IMR-90 (cell line): ENCODE measurements around the gene SAA1. TPM values are rescaled to one million over a fixed set of nuclear protein-coding genes. Genes with fewer than 3 reads are reported as not detected.

Source experiments
- ATAC-seq: fragments of 200-7000 bp; cut with Tn5 transposase; 2 replicates; pipeline ENCODE4 v1.9.1; 2020; ENCODE audit warnings: low read depth, mild to moderate bottlenecking, moderate library complexity
- BruUV-seq: library from RNA; stranded (reverse); fragments of 400-500 nt; replicated peaks from 2 replicates; lab custom pipeline; 2021; lab: Mats Ljungman, UMichigan
- CTCF ChIA-PET: fragments of 300-600 bp; formaldehyde crosslinking; extraction: SDS; loops from one replicate; lab custom pipeline; 2021; ENCODE audit warnings: antibody characterized with exemption; lab: Yijun Ruan, JAX
- POLR2A ChIA-PET: fragments of 300-600 bp; sonication (Branson Sonifier 250); formaldehyde crosslinking; loops from one replicate; lab custom pipeline; 2022; ENCODE audit warnings: antibody characterized with exemption; ENCODE audit not compliant: unreplicated experiment; lab: Charles Lee
- DNase-seq: peaks from one replicate; pipeline ENCODE4 v3.0.0; 2013
- H2AFZ ChIP-seq: replicated peaks from 2 replicates; pipeline ENCODE3; 2013; ENCODE audit warnings: low read length, mild to moderate bottlenecking; ENCODE audit not compliant: poor library complexity
- H2AK5ac ChIP-seq: 2 replicates; pipeline ENCODE4 v1.6.1; 2013; ENCODE audit warnings: low read depth, low read length, inconsistent platforms
- H2AK9ac ChIP-seq: replicated peaks from 2 replicates; pipeline ENCODE3; 2013; ENCODE audit warnings: mild to moderate bottlenecking, low read depth, low read length, moderate library complexity; ENCODE audit not compliant: poor library complexity
- H2BK120ac ChIP-seq: 2 replicates; pipeline ENCODE4 v1.6.1; 2013; ENCODE audit warnings: low read depth, low read length, inconsistent platforms
- H2BK15ac ChIP-seq: 3 replicates; pipeline ENCODE4 v1.6.1; 2013; ENCODE audit warnings: low read depth, low read length, inconsistent platforms
- H2BK20ac ChIP-seq: 2 replicates; pipeline ENCODE4 v1.6.1; 2013; ENCODE audit warnings: low read depth, mild to moderate bottlenecking, inconsistent platforms, low read length, moderate library complexity
- H2BK5ac ChIP-seq: 2 replicates; pipeline ENCODE4 v1.6.1; 2013; ENCODE audit warnings: mild to moderate bottlenecking, low read depth, low read length, inconsistent platforms; ENCODE audit not compliant: poor library complexity, severe bottlenecking
- H3K14ac ChIP-seq: replicated peaks from 2 replicates; pipeline ENCODE4 v1.6.1; 2013; ENCODE audit warnings: low read depth, low read length, inconsistent platforms
- H3K18ac ChIP-seq: 2 replicates; pipeline ENCODE4 v1.6.1; 2013; ENCODE audit warnings: low read depth, low read length, control low read depth
- H3K23ac ChIP-seq: 2 replicates; pipeline ENCODE4 v1.6.1; 2013; ENCODE audit warnings: low read depth, low read length, inconsistent platforms
- H3K27ac ChIP-seq: 2 replicates; pipeline ENCODE4 v1.5.1; 2013; ENCODE audit warnings: mild to moderate bottlenecking, control low read depth, low read length; ENCODE audit not compliant: insufficient read depth
- H3K27me3 ChIP-seq: 2 replicates; pipeline ENCODE4 v1.6.1; 2013; ENCODE audit warnings: low read length; ENCODE audit not compliant: control insufficient read depth, insufficient read depth
- H3K36me3 ChIP-seq: 2 replicates; pipeline ENCODE4 v1.6.1; 2013; ENCODE audit warnings: low read length, mixed read lengths; ENCODE audit not compliant: control insufficient read depth, insufficient read depth
- H3K4ac ChIP-seq: 2 replicates; pipeline ENCODE4 v1.6.1; 2013; ENCODE audit warnings: low read depth, low read length, inconsistent platforms
- H3K4me1 ChIP-seq: 2 replicates; pipeline ENCODE4 v1.6.1; 2013; ENCODE audit warnings: low read length, mixed read lengths; ENCODE audit not compliant: control insufficient read depth, insufficient read depth
- H3K4me2 ChIP-seq: 2 replicates; pipeline ENCODE4 v1.6.1; 2013; ENCODE audit warnings: low read depth, mild to moderate bottlenecking, control low read depth, low read length, moderate library complexity
- H3K4me3 ChIP-seq: 2 replicates; pipeline ENCODE4 v1.5.1; 2013; ENCODE audit warnings: low read depth, mild to moderate bottlenecking, control low read depth, low read length, moderate library complexity; ENCODE audit not compliant: insufficient read depth
- H3K56ac ChIP-seq: 2 replicates; pipeline ENCODE4 v1.6.1; 2013; ENCODE audit warnings: low read length, inconsistent platforms; ENCODE audit not compliant: insufficient read depth; ENCODE audit errors: extremely low read depth
- H3K79me1 ChIP-seq, 2 experiments: 2 replicates each; pipeline ENCODE4 v1.6.1; 2013; ENCODE audit warnings: low read length in 2 of 2, inconsistent platforms in 1 of 2, low read depth in 1 of 2
- H3K9ac ChIP-seq: 2 replicates; pipeline ENCODE4 v1.6.1; 2013; ENCODE audit warnings: low read depth, low read length, control low read depth
- H3K9me1 ChIP-seq: 2 replicates; pipeline ENCODE4 v1.6.1; 2013; ENCODE audit warnings: low read length, inconsistent platforms; ENCODE audit not compliant: insufficient read depth
- H3K9me3 ChIP-seq: 2 replicates; pipeline ENCODE4 v1.6.1; 2013; ENCODE audit warnings: low read length; ENCODE audit not compliant: control insufficient read depth, insufficient read depth
- H4K20me1 ChIP-seq: 2 replicates; pipeline ENCODE4 v1.6.1; 2013; ENCODE audit warnings: low read length, inconsistent platforms; ENCODE audit not compliant: insufficient read depth
- H4K5ac ChIP-seq: 2 replicates; pipeline ENCODE4 v1.6.1; 2013; ENCODE audit warnings: mild to moderate bottlenecking, low read depth, low read length, control low read depth
- H4K8ac ChIP-seq, 2 experiments: 2 replicates each; pipeline ENCODE4 v1.6.1; 2013; ENCODE audit warnings: low read depth in 2 of 2, low read length in 2 of 2, control low read depth in 1 of 2, inconsistent platforms in 1 of 2
- H4K91ac ChIP-seq: 2 replicates; pipeline ENCODE4 v1.6.1; 2013; ENCODE audit warnings: low read depth, low read length, inconsistent platforms; ENCODE audit not compliant: insufficient read depth
- CTCF ChIP-seq: conservative IDR thresholded peaks from 2 replicates; pipeline ENCODE4 v1.5.1; 2012; ENCODE audit warnings: mild to moderate bottlenecking, low read depth, low read length, improper control_type of control experiment
- WGBS, 2 experiments: methylation state at CpG; one replicate each; pipeline versions ENCODE4 v1.1.5 to v1.1.7; 2013; ENCODE audit warnings: missing lambda C conversion rate in 2 of 2; ENCODE audit not compliant: insufficient read length in 1 of 2; ENCODE audit errors: extremely low coverage in 2 of 2; 5-methylcytosine and 5-hydroxymethylcytosine counted together
- dilution Hi-C: fragments of 300-500 bp; cut with HindIII; formaldehyde crosslinking; loops from one replicate; pipeline ENCODE4 v1.14.3; 2018; ENCODE audit warnings: low sequenced_read_pairs; ENCODE audit not compliant: unreplicated experiment
- in situ Hi-C: fragments of 300-500 bp; cut with MboI; formaldehyde crosslinking; loops from 3 replicates; pipeline ENCODE4 v1.14.3; 2019; ENCODE audit warnings: low sequenced_read_pairs, inconsistent platforms, mixed read lengths
- intact Hi-C: fragments of 100-400 bp; cut with micrococcal nuclease; formaldehyde crosslinking; loops from 2 replicates; pipeline ENCODE4 v1.10.0; 2022
- polyA plus RNA-seq, 3 experiments: library from polyadenylated mRNA; depleted of rRNA; stranded (reverse); fragments of >200 nt; gene quantifications; 2 replicates each; pipeline ENCODE4 v1.2.3, GENCODE V29; 2012; ENCODE audit warnings: low replicate concordance in 1 of 3
- total RNA-seq: library from RNA; depleted of rRNA; stranded (reverse); fragments of >200 nt; gene quantifications from 2 replicates; pipeline ENCODE4 v1.2.3, GENCODE V29; 2012

Gene SAA1
- total and polyA plus RNA-seq, 2 of the 4 experiments (the other 2 are of a cell fraction) = not detected

DNA sequence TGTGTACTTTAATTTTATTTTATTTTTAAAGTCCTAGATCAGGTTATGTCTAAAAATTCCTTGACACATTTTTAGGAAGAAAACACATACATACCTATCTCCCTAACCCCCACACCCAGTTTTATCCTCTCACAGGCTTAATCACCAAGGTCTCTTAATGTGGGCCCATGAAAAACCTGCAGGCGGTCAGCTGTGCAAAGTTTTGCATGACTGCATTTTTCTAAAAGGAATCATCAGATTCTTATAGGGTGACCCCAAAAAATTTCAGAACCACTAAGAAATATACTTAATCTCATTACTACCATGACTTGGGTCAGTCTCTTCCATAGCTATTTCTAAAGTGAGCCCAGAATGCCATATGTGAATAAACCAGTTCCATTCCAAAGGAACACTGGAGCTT lies 19.8 kb downstream of the SAA1 start:
- H3K18ac ChIP-seq = no peak overlapping the region
- no peak overlapping the region for H2AFZ ChIP-seq
- no peak overlapping the region for H2AK9ac ChIP-seq
- H3K27ac ChIP-seq = no peak overlapping the region
- H3K27me3 ChIP-seq = no peaks in the 10 kb centered on the region
- H3K79me1 ChIP-seq = no peaks in the 10 kb centered on the region; a peak in 1 of 4 replicates
- dilution Hi-C loops = no loop called here
- in situ Hi-C loops = no loop called here
- H3K56ac ChIP-seq = no peak overlapping the region
- no peak overlapping the region for H2BK15ac ChIP-seq
- no TSS peak for BruUV-seq
- H3K14ac ChIP-seq = no peak overlapping the region
- intact Hi-C loops = no loop called here
- no peaks in the 10 kb centered on the region for H3K4me1 ChIP-seq
- peak; percentile 39 for DNase-seq
- H3K4me2 ChIP-seq = no peak overlapping the region
- peaks cover 24% of the 10 kb centered on the region for H3K36me3 ChIP-seq
- H3K4ac ChIP-seq = no peak overlapping the region
- no peak overlapping the region for H2BK120ac ChIP-seq
- H3K9ac ChIP-seq = no peak overlapping the region
- ChIA-PET POLR2A (no interaction called here), CTCF (interaction anchor here (0.8 kb wide), 1 partner anchor 42 kb away, joined by 6 read pairs; no protein-coding TSS in a partner anchor)
- H2AK5ac ChIP-seq = no peak overlapping the region
- H3K9me1 ChIP-seq = peaks cover 4% of the 10 kb centered on the region
- no peak overlapping the region for H3K4me3 ChIP-seq
- no peaks in the 10 kb centered on the region for H4K20me1 ChIP-seq
- H3K9me3 ChIP-seq = no peaks in the 10 kb centered on the region
- H3K23ac ChIP-seq = no peak overlapping the region
- no peak for TF ChIP-seq CTCF
- no peak overlapping the region for H2BK20ac ChIP-seq
- ATAC-seq = peak; percentile 29; the same call in 1 of the 2 replicates
- H4K8ac ChIP-seq = no peak overlapping the region
- H4K5ac ChIP-seq = no peak overlapping the region
- no CpG with 5 or more reads among the region's 1 CpG for WGBS, 2 experiments
- H2BK5ac ChIP-seq = no peak overlapping the region
- H4K91ac ChIP-seq = no peak overlapping the region
